H9 (cell line): ENCODE results near the gene SALL3. TPM values are rescaled to one million over a fixed set of nuclear protein-coding genes. Genes with fewer than 3 reads are reported as not detected.

Source experiments
- DNase-seq: peaks from one replicate; pipeline ENCODE4 v3.0.0-alpha.2; 2017
- H2AFZ ChIP-seq: one replicate; pipeline ENCODE4 v1.6.1; 2013; ENCODE audit warnings: mild to moderate bottlenecking, low read length, control low read depth, moderate library complexity
- H2AK5ac ChIP-seq: 2 replicates; pipeline ENCODE4 v1.6.1; 2013; ENCODE audit warnings: low read length, control low read depth, mixed read lengths; ENCODE audit not compliant: insufficient read length
- H2BK120ac ChIP-seq: one replicate; pipeline ENCODE4 v1.6.1; 2013; ENCODE audit warnings: low read depth, mild to moderate bottlenecking, low read length, control low read depth, inconsistent platforms; ENCODE audit not compliant: poor library complexity, severe bottlenecking
- H2BK12ac ChIP-seq: 2 replicates; pipeline ENCODE4 v1.6.1; 2013; ENCODE audit warnings: low read length, control low read depth, mixed read lengths, low read depth; ENCODE audit not compliant: insufficient read length
- H2BK15ac ChIP-seq: 2 replicates; pipeline ENCODE4 v1.6.1; 2013; ENCODE audit warnings: low read depth, low read length, control low read depth
- H2BK20ac ChIP-seq: one replicate; pipeline ENCODE4 v1.6.1; 2013; ENCODE audit warnings: low read depth, mild to moderate bottlenecking, low read length, control low read depth, inconsistent platforms; ENCODE audit not compliant: poor library complexity, severe bottlenecking
- H2BK5ac ChIP-seq: 2 replicates; pipeline ENCODE4 v1.6.1; 2013; ENCODE audit warnings: low read length, control low read depth, mixed read lengths; ENCODE audit not compliant: insufficient read length
- H3K14ac ChIP-seq: 2 replicates; pipeline ENCODE4 v1.6.1; 2013; ENCODE audit warnings: low read length, control low read depth; ENCODE audit not compliant: insufficient read depth
- H3K18ac ChIP-seq: 2 replicates; pipeline ENCODE4 v1.6.1; 2013; ENCODE audit warnings: low read depth, mild to moderate bottlenecking, mixed read lengths, low read length, control low read depth; ENCODE audit not compliant: insufficient read length
- H3K23ac ChIP-seq: 2 replicates; pipeline ENCODE4 v1.6.1; 2013; ENCODE audit warnings: low read length, control low read depth, mixed read lengths, low read depth; ENCODE audit not compliant: insufficient read length
- H3K23me2 ChIP-seq: 2 replicates; pipeline ENCODE4 v1.6.1; 2013; ENCODE audit warnings: low read depth, mild to moderate bottlenecking, mixed read lengths, low read length, control low read depth; ENCODE audit not compliant: insufficient read length, poor library complexity, severe bottlenecking
- H3K27ac ChIP-seq: 2 replicates; pipeline ENCODE4 v1.5.1; 2013; ENCODE audit warnings: low read length, control low read depth, mixed read lengths, low read depth; ENCODE audit not compliant: insufficient read length
- H3K27me3 ChIP-seq: 2 replicates; pipeline ENCODE4 v1.6.1; 2013; ENCODE audit warnings: low read length, control low read depth, inconsistent platforms; ENCODE audit not compliant: insufficient read depth
- H3K4ac ChIP-seq: 2 replicates; pipeline ENCODE4 v1.6.1; 2013; ENCODE audit warnings: low read depth, mild to moderate bottlenecking, control low read depth, inconsistent platforms, low read length, moderate library complexity
- H3K4me1 ChIP-seq: 2 replicates; pipeline ENCODE4 v1.6.1; 2013; ENCODE audit warnings: low read length, control low read depth, inconsistent platforms; ENCODE audit not compliant: insufficient read depth
- H3K4me2 ChIP-seq: 2 replicates; pipeline ENCODE4 v1.6.1; 2013; ENCODE audit warnings: low read length, control low read depth, mixed read lengths; ENCODE audit not compliant: insufficient read length, insufficient read depth
- H3K56ac ChIP-seq: 2 replicates; pipeline ENCODE4 v1.6.1; 2013; ENCODE audit warnings: low read depth, mild to moderate bottlenecking, mixed read lengths, low read length, control low read depth; ENCODE audit not compliant: insufficient read length
- H3K79me1 ChIP-seq: 2 replicates; pipeline ENCODE4 v1.6.1; 2013; ENCODE audit warnings: low read depth, mild to moderate bottlenecking, moderate library complexity, low read length, control low read depth, inconsistent platforms; ENCODE audit not compliant: insufficient read depth, poor library complexity, severe bottlenecking
- H3K79me2 ChIP-seq: 2 replicates; pipeline ENCODE4 v1.6.1; 2013; ENCODE audit warnings: low read length, control low read depth, inconsistent platforms; ENCODE audit not compliant: insufficient read depth
- H3K9ac ChIP-seq: 2 replicates; pipeline ENCODE4 v1.6.1; 2013; ENCODE audit warnings: low read length, control low read depth, mixed read lengths; ENCODE audit not compliant: insufficient read length; ENCODE audit errors: extremely low read depth
- H3K9me3 ChIP-seq: one replicate; pipeline ENCODE4 v1.6.1; 2013; ENCODE audit warnings: low read depth, low read length, inconsistent platforms; ENCODE audit not compliant: control insufficient read depth
- H3T11ph ChIP-seq: one replicate; pipeline ENCODE4 v1.6.1; 2013; ENCODE audit warnings: mild to moderate bottlenecking, low read length, control low read depth, inconsistent platforms
- H4K20me1 ChIP-seq: one replicate; pipeline ENCODE4 v1.6.1; 2013; ENCODE audit not compliant: control insufficient read depth, insufficient read length, insufficient read depth
- H4K5ac ChIP-seq: 2 replicates; pipeline ENCODE4 v1.6.1; 2013; ENCODE audit warnings: low read depth, mild to moderate bottlenecking, mixed read lengths, low read length, control low read depth; ENCODE audit not compliant: insufficient read length
- H4K8ac ChIP-seq: replicated peaks from 2 replicates; pipeline ENCODE4 v1.6.1; 2013; ENCODE audit warnings: low read length, control low read depth, mixed read lengths, low read depth; ENCODE audit not compliant: insufficient read length
- H4K91ac ChIP-seq: 2 replicates; pipeline ENCODE4 v1.6.1; 2013; ENCODE audit warnings: low read depth, mild to moderate bottlenecking, moderate library complexity, mixed read lengths, low read length, control low read depth; ENCODE audit not compliant: insufficient read length
- H3K27ac Mint-ChIP-seq, 3 experiments: 2 replicates in 2 of 3; 3 replicates in 1 of 3; pipeline ENCODE4 v1.8.0; 2020 to 2021; ENCODE audit warnings: mixed read lengths in 3 of 3, mild to moderate bottlenecking in 1 of 3, moderate library complexity in 1 of 3
- H3K27me3 Mint-ChIP-seq: 2 replicates; pipeline ENCODE4 v1.8.0; 2021; ENCODE audit warnings: low read depth, mild to moderate bottlenecking, moderate library complexity, mixed read lengths
- H3K36me3 Mint-ChIP-seq, 3 experiments: 2 replicates in 2 of 3; 3 replicates in 1 of 3; pipeline ENCODE4 v1.8.0; 2020 to 2021; ENCODE audit warnings: low read depth in 3 of 3, mixed read lengths in 3 of 3; ENCODE audit not compliant: insufficient read depth in 1 of 3
- H3K4me1 Mint-ChIP-seq, 2 experiments: 2 replicates each; pipeline ENCODE4 v1.8.0; 2020; ENCODE audit warnings: mixed read lengths in 2 of 2
- H3K4me3 Mint-ChIP-seq, 2 experiments: 2 replicates in 1 of 2; 3 replicates in 1 of 2; pipeline ENCODE4 v1.8.0; 2020 to 2021; ENCODE audit warnings: mild to moderate bottlenecking in 2 of 2, mixed read lengths in 2 of 2, moderate library complexity in 1 of 2
- H3K9me3 Mint-ChIP-seq, 2 experiments: 2 replicates in 1 of 2; 3 replicates in 1 of 2; pipeline ENCODE4 v1.8.0; 2020; ENCODE audit warnings: mild to moderate bottlenecking in 2 of 2, mixed read lengths in 2 of 2, moderate library complexity in 1 of 2
- WGBS: extraction: QIAGEN DNeasy Blood & Tissue Kit; methylation state at CpG from one replicate; pipeline ENCODE4 v1.1.7; 2013; ENCODE audit warnings: missing lambda C conversion rate, low lambda C conversion rate, mixed read lengths; ENCODE audit not compliant: insufficient read length; ENCODE audit errors: extremely low coverage; 5-methylcytosine and 5-hydroxymethylcytosine counted together
- total RNA-seq: library from RNA; stranded (reverse); gene quantifications from 2 replicates; pipeline ENCODE4 v1.2.1, GENCODE V29; 2021
- TF ChIP-seq, protein P1 (sequence below): fragments of 200-600 bp; sonication (generic); conservative IDR thresholded peaks from 3 replicates; pipeline ENCODE4 v1.8.0; 2021; ENCODE audit warnings: antibody characterized with exemption, mild to moderate bottlenecking

Gene SALL3
- total RNA-seq, 1 experiment from 2014 or later = 52.4 TPM

DNA sequence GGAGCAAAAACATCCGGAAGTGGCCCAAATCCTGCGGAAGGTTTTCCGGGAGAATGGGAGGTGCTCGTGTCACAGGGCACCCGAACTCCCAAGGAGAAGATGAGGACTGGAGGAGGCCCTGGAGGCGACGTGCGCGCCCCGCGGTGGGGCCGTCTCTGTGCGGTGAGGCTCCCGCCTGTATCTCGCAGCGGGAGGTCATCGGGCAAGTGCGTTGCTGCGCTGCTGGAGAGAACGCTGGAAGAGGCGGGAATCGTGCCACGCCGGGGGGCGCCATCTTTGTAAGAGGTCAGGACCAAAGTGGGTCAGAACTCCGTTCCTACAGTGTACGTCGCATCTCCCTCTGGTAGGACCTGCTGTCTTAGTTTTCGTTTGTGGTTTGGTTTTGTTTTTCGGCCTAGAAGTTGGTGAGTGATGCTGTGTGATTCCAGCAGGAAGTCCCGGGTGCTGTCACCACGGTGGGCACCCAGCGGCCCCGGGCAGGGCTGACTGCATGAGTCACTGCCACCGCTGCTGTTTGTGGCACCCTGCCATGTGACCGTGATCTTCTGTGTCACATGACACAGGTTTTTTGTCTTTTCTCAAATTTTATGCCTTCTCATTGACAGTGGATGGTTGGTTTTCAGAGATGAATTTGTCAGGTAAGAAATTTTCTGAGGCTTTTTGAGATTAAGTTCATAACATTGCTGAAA, 68.1 kb downstream of the SALL3 start:
- peaks cover 0 to 4% (median 0%) of the 10 kb centered on the region in 3 experiments; a peak in 2 of 7 replicates for H3K36me3 Mint-ChIP-seq
- no peak overlapping the region for H4K91ac ChIP-seq
- H3K27ac Mint-ChIP-seq = no peak overlapping the region
- no peak overlapping the region for H3K4ac ChIP-seq
- H4K5ac ChIP-seq = no peak overlapping the region
- no peaks in the 10 kb centered on the region for H3K9me3 ChIP-seq
- H3K27me3 Mint-ChIP-seq = peaks cover 8% of the 10 kb centered on the region; the same call in 1 of the 2 replicates
- no peaks in the 10 kb centered on the region for H3K27me3 ChIP-seq
- no peaks in the 10 kb centered on the region for H3K23me2 ChIP-seq
- no peak overlapping the region for H3K9ac ChIP-seq
- no peak overlapping the region for H2AK5ac ChIP-seq
- no peak overlapping the region for H3K56ac ChIP-seq
- no peaks in the 10 kb centered on the region for H4K20me1 ChIP-seq
- no peak overlapping the region for H3K14ac ChIP-seq
- H3K4me1 Mint-ChIP-seq = peaks cover 0 to 9% of the 10 kb centered on the region in 2 experiments; a peak in 2 of 4 replicates
- no peak overlapping the region for H4K8ac ChIP-seq
- H2BK5ac ChIP-seq = no peak overlapping the region
- H2BK20ac ChIP-seq = no peak overlapping the region
- H3T11ph ChIP-seq = no peak overlapping the region
- H2AFZ ChIP-seq = no peak overlapping the region
- H3K4me1 ChIP-seq = no peaks in the 10 kb centered on the region
- no peak overlapping the region for H3K4me2 ChIP-seq
- H3K27ac ChIP-seq = no peak overlapping the region
- peaks cover 6 to 7% of the 10 kb centered on the region in 2 experiments; a peak in 4 of 5 replicates for H3K9me3 Mint-ChIP-seq
- no peak overlapping the region for H3K23ac ChIP-seq
- TF ChIP-seq, protein P1, sequence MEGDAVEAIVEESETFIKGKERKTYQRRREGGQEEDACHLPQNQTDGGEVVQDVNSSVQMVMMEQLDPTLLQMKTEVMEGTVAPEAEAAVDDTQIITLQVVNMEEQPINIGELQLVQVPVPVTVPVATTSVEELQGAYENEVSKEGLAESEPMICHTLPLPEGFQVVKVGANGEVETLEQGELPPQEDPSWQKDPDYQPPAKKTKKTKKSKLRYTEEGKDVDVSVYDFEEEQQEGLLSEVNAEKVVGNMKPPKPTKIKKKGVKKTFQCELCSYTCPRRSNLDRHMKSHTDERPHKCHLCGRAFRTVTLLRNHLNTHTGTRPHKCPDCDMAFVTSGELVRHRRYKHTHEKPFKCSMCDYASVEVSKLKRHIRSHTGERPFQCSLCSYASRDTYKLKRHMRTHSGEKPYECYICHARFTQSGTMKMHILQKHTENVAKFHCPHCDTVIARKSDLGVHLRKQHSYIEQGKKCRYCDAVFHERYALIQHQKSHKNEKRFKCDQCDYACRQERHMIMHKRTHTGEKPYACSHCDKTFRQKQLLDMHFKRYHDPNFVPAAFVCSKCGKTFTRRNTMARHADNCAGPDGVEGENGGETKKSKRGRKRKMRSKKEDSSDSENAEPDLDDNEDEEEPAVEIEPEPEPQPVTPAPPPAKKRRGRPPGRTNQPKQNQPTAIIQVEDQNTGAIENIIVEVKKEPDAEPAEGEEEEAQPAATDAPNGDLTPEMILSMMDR = no peak
- DNase-seq = no peak
- no peak overlapping the region for H2BK12ac ChIP-seq
- H2BK15ac ChIP-seq = no peak overlapping the region
- H3K79me2 ChIP-seq = no peaks in the 10 kb centered on the region
- no peak overlapping the region for H2BK120ac ChIP-seq
- WGBS = no CpG with 5 or more reads among the region's 36 CpGs
- no peaks in the 10 kb centered on the region for H3K79me1 ChIP-seq
- H3K18ac ChIP-seq = no peak overlapping the region
- H3K4me3 Mint-ChIP-seq = no peak overlapping the region
